K562 (cell line): ENCODE measurements around the gene ELFN2.

Source experiments
- CBFA2T2 ChIP-seq: fragments of 450-650 bp; conservative IDR thresholded peaks from 2 replicates; pipeline ENCODE4 v1.6.1; 2017; ENCODE audit warnings: mild to moderate bottlenecking
- HNRNPLL ChIP-seq: fragments of 200-400 bp; formaldehyde crosslinking; IDR thresholded peaks from 2 replicates; pipeline ENCODE4 v1.6.1; 2017; ENCODE audit warnings: low read length, low read depth, mild to moderate bottlenecking; ENCODE audit not compliant: poor library complexity, severe bottlenecking
- KLF16 ChIP-seq: IDR thresholded peaks from 2 replicates; pipeline ENCODE4 v1.6.1; 2016; ENCODE audit warnings: antibody characterized with exemption
- POLR2A ChIP-seq: fragments of 450-650 bp; conservative IDR thresholded peaks from 2 replicates; pipeline ENCODE4 v1.6.1; 2016
- SIX5 ChIP-seq, 2 experiments: IDR thresholded peaks; 2 replicates each; pipeline ENCODE4 v1.6.1; 2011; ENCODE audit warnings: low read length in 2 of 2, borderline replicate concordance in 1 of 2, low read depth in 1 of 2, mild to moderate bottlenecking in 1 of 2, moderate library complexity in 1 of 2; ENCODE audit not compliant: insufficient read depth in 1 of 2
- ZFP36 ChIP-seq: fragments of 150-350 bp; IDR thresholded peaks from 2 replicates; pipeline ENCODE4 v1.6.1; 2018; ENCODE audit warnings: low read length, low read depth; ENCODE audit not compliant: partially characterized antibody
- TF ChIP-seq, protein P1 (sequence below), 3 experiments: IDR thresholded peaks in 2 of 3; conservative IDR thresholded peaks in 1 of 3; 2 replicates each; pipeline ENCODE4 v1.5.1; 2011 to 2012; ENCODE audit warnings: low read length in 3 of 3, mild to moderate bottlenecking in 3 of 3, control low read depth in 2 of 3, improper control_type of control experiment in 1 of 3, inconsistent platforms in 1 of 3, low read depth in 1 of 3, mixed read lengths in 1 of 3, moderate library complexity in 1 of 3; ENCODE audit not compliant: insufficient read depth in 2 of 3

GRCh38 chr22:37419370-37419968, 7.8 kb downstream of the ELFN2 start:
- no peak for TF ChIP-seq SIX5 (IDR thresholded peaks at IDR 0.05; ENCODE audit: borderline replicate concordance in 1 of 2, insufficient read depth in 1 of 2, low read depth in 1 of 2, low read length in 2 of 2)
- TF ChIP-seq POLR2A = no peak
- no peak for TF ChIP-seq HNRNPLL
- TF ChIP-seq, protein P1, sequence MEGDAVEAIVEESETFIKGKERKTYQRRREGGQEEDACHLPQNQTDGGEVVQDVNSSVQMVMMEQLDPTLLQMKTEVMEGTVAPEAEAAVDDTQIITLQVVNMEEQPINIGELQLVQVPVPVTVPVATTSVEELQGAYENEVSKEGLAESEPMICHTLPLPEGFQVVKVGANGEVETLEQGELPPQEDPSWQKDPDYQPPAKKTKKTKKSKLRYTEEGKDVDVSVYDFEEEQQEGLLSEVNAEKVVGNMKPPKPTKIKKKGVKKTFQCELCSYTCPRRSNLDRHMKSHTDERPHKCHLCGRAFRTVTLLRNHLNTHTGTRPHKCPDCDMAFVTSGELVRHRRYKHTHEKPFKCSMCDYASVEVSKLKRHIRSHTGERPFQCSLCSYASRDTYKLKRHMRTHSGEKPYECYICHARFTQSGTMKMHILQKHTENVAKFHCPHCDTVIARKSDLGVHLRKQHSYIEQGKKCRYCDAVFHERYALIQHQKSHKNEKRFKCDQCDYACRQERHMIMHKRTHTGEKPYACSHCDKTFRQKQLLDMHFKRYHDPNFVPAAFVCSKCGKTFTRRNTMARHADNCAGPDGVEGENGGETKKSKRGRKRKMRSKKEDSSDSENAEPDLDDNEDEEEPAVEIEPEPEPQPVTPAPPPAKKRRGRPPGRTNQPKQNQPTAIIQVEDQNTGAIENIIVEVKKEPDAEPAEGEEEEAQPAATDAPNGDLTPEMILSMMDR (IDR thresholded peaks at IDR 0.05 in 2 of 3, conservative IDR thresholded peaks at IDR 0.05 in 1 of 3; ENCODE audit: insufficient read depth in 2 of 3, low read depth in 1 of 3, low read length in 3 of 3) = no peak
- no peak for TF ChIP-seq CBFA2T2
- no peak for TF ChIP-seq KLF16
- no peak for TF ChIP-seq ZFP36
